Endothelial cell of umbilical vein (primary cell): ENCODE measurements around the gene ADAP1. TPM values are rescaled to one million over a fixed set of nuclear protein-coding genes. Genes with fewer than 3 reads are reported as not detected.

ENCODE experiments used
- BruUV-seq: library from RNA; stranded (reverse); fragments of 400-500 nt; replicated peaks from 2 replicates; lab custom pipeline; 2021; lab: Mats Ljungman, UMichigan
- CTCF ChIA-PET: fragments of 300-600, 350-600 bp; sonication (Branson Sonifier 250); formaldehyde crosslinking; loops from one replicate; lab custom pipeline; 2021; ENCODE audit warnings: antibody characterized with exemption, inconsistent platforms; lab: Charles Lee
- POLR2A ChIA-PET: fragments of 300-600, 350-600 bp; sonication (Branson Sonifier 250); formaldehyde crosslinking; loops from one replicate; lab custom pipeline; 2021; ENCODE audit warnings: antibody characterized with exemption, inconsistent platforms; lab: Charles Lee
- DNase-seq: peaks from one replicate; pipeline ENCODE4 v3.0.0-alpha.2; 2011; ENCODE audit warnings: low read depth, low spot score
- FAIRE-seq: peaks from 2 replicates; lab custom pipeline; 2011; peaks lifted over from hg19 to GRCh38; lab: Jason Lieb, UNC
- H2AFZ ChIP-seq: 2 replicates; pipeline ENCODE4 v1.6.0; 2012; ENCODE audit warnings: low read depth, low read length, control low read depth, inconsistent platforms
- H3K27ac ChIP-seq: 2 replicates; pipeline ENCODE4 v1.5.1; 2011; ENCODE audit warnings: low read depth, mild to moderate bottlenecking, control low read depth, low read length, moderate library complexity; ENCODE audit not compliant: insufficient read depth
- H3K27me3 ChIP-seq, 2 experiments: 2 replicates each; pipeline versions ENCODE4 v1.6.0 to v1.6.1; 2011; ENCODE audit warnings: low read length in 2 of 2, mixed read lengths in 1 of 2; ENCODE audit not compliant: control insufficient read depth in 2 of 2, insufficient read depth in 2 of 2
- H3K36me3 ChIP-seq, 2 experiments: 2 replicates in 1 of 2; 3 replicates in 1 of 2; pipeline ENCODE4 v1.5.1; 2011; ENCODE audit warnings: low read length in 2 of 2, mild to moderate bottlenecking in 1 of 2, moderate library complexity in 1 of 2; ENCODE audit not compliant: control insufficient read depth in 2 of 2, insufficient read depth in 2 of 2; ENCODE audit errors: extremely low read depth in 1 of 2
- H3K4me1 ChIP-seq: 3 replicates; pipeline ENCODE4 v1.5.1; 2011; ENCODE audit warnings: mild to moderate bottlenecking, low read length; ENCODE audit not compliant: control insufficient read depth, insufficient read depth; ENCODE audit errors: extremely low read depth
- H3K4me2 ChIP-seq: 2 replicates; pipeline ENCODE4 v1.6.1; 2011; ENCODE audit warnings: low read length, control low read depth, mixed read lengths; ENCODE audit not compliant: insufficient read depth
- H3K4me3 ChIP-seq, 3 experiments: fragments of 200-600 bp in 1 of 3; sonication (generic), shearing (Covaris generic) in 1 of 3; replicated peaks in 1 of 3; 2 replicates each; pipeline ENCODE4 v1.5.1; 2011 to 2016; ENCODE audit warnings: control low read depth in 3 of 3, low read length in 3 of 3, mild to moderate bottlenecking in 2 of 3, inconsistent platforms in 1 of 3, low read depth in 1 of 3, moderate library complexity in 1 of 3; ENCODE audit not compliant: insufficient read depth in 1 of 3
- H3K79me2 ChIP-seq: 2 replicates; pipeline ENCODE4 v1.6.0; 2012; ENCODE audit warnings: low read length, inconsistent platforms; ENCODE audit not compliant: control insufficient read depth, insufficient read depth
- H3K9ac ChIP-seq: replicated peaks from 2 replicates; pipeline ENCODE3; 2011; ENCODE audit warnings: low read length, control low read depth; ENCODE audit not compliant: insufficient read depth; ENCODE audit errors: extremely low read depth
- H3K9me1 ChIP-seq: replicated peaks from 3 replicates; pipeline ENCODE4 v1.6.0; 2011; ENCODE audit warnings: mild to moderate bottlenecking, low read length; ENCODE audit not compliant: control insufficient read depth, insufficient read depth; ENCODE audit errors: extremely low read depth
- H3K9me3 ChIP-seq: replicated peaks from 2 replicates; pipeline ENCODE4 v1.5.1; 2012; ENCODE audit warnings: low read length, inconsistent platforms; ENCODE audit not compliant: control insufficient read depth, insufficient read depth
- H4K20me1 ChIP-seq: replicated peaks from 2 replicates; pipeline ENCODE3; 2011; ENCODE audit warnings: mild to moderate bottlenecking, low read length; ENCODE audit not compliant: control insufficient read depth, insufficient read depth; ENCODE audit errors: extremely low read depth
- FOS ChIP-seq: IDR thresholded peaks from 2 replicates; pipeline ENCODE4 v1.6.1; 2011; ENCODE audit warnings: mild to moderate bottlenecking, low read length, moderate library complexity, borderline replicate concordance; ENCODE audit not compliant: insufficient read depth
- GATA2 ChIP-seq: IDR thresholded peaks from 2 replicates; pipeline ENCODE4 v1.7.0; 2011; ENCODE audit warnings: low read depth, mild to moderate bottlenecking, moderate library complexity, mixed read lengths, low read length; ENCODE audit not compliant: insufficient read length, insufficient read depth
- JUN ChIP-seq: IDR thresholded peaks from 2 replicates; pipeline ENCODE4 v1.6.1; 2011; ENCODE audit warnings: borderline replicate concordance, low read depth; ENCODE audit not compliant: insufficient read length, insufficient read depth
- POLR2AphosphoS5 ChIP-seq: IDR thresholded peaks from 2 replicates; pipeline ENCODE4 v1.6.1; 2012; ENCODE audit warnings: low read depth, mild to moderate bottlenecking, control low read depth, low read length, moderate library complexity; ENCODE audit not compliant: insufficient read depth
- dilution Hi-C: fragments of 300-500 bp; cut with MboI; formaldehyde crosslinking; loops from one replicate; pipeline ENCODE4 v1.15.0; 2019; ENCODE audit warnings: low sequenced_read_pairs; ENCODE audit not compliant: extremely low pct_ligation_motif_present
- intact Hi-C: fragments of 100-400 bp; cut with micrococcal nuclease; formaldehyde crosslinking; loops from one replicate; pipeline ENCODE4 v1.10.0; 2022
- polyA plus RNA-seq, 4 experiments: library from polyadenylated mRNA; depleted of rRNA in 3 of 4; stranded (reverse) in 3 of 4; unstranded in 1 of 4; fragments of >200 nt; gene quantifications; 2 replicates each; pipeline versions ENCODE4 v1.2.1 to v1.2.3, GENCODE V29; 2011 to 2012; ENCODE audit warnings: missing spikeins in 1 of 4
- total RNA-seq: library from RNA; stranded (reverse); gene quantifications from 2 replicates; pipeline ENCODE4 v1.2.3, GENCODE V29; 2021
- TF ChIP-seq, protein P1 (sequence below), 2 donors: IDR thresholded peaks; 1 replicate in 1 of 2; 2 replicates in 1 of 2; pipeline ENCODE4 v1.5.1; 2011; ENCODE audit warnings: low read length in 2 of 2, mild to moderate bottlenecking in 2 of 2, moderate library complexity in 2 of 2, control low read depth in 1 of 2, inconsistent platforms in 1 of 2, low read depth in 1 of 2; ENCODE audit not compliant: insufficient read depth in 1 of 2; ENCODE audit errors: extremely low read depth in 1 of 2

Gene ADAP1
- total and polyA plus RNA-seq, 2 donors (not counting 3 experiments of a cell fraction or from before 2014, with no cell fraction given), result 0.49 to 0.58 TPM

DNA sequence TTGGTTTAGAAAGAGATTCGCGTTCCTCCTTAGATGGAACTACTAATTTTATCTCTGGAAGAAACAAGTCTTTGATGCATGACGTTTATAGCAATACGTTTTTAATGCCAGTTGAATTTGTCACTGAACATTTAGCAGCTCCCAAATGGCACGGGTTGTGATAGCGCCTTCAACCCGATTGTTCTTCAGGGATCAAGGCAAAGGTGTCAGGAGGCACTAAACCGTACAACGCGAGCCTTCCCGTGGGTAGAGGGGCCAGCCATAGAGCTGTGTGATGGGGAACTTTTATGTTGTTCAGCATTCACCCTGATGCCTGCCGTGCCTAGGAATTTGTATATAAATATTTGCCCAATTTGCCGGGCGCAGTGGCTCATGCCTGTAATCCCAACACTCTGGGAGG, 74.8 kb downstream of the ADAP1 start:
- H3K36me3 ChIP-seq, result peaks cover 0 to 5% of the 10 kb centered on the region in 2 experiments
- TF ChIP-seq, protein P1, sequence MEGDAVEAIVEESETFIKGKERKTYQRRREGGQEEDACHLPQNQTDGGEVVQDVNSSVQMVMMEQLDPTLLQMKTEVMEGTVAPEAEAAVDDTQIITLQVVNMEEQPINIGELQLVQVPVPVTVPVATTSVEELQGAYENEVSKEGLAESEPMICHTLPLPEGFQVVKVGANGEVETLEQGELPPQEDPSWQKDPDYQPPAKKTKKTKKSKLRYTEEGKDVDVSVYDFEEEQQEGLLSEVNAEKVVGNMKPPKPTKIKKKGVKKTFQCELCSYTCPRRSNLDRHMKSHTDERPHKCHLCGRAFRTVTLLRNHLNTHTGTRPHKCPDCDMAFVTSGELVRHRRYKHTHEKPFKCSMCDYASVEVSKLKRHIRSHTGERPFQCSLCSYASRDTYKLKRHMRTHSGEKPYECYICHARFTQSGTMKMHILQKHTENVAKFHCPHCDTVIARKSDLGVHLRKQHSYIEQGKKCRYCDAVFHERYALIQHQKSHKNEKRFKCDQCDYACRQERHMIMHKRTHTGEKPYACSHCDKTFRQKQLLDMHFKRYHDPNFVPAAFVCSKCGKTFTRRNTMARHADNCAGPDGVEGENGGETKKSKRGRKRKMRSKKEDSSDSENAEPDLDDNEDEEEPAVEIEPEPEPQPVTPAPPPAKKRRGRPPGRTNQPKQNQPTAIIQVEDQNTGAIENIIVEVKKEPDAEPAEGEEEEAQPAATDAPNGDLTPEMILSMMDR (IDR thresholded peaks at IDR 0.05; ENCODE audit: extremely low read depth in 1 of 2, insufficient read depth in 1 of 2, low read depth in 1 of 2, low read length in 2 of 2), result no peak
- TF ChIP-seq POLR2AphosphoS5 (no peak), FOS (no peak), JUN (no peak), GATA2 (no peak)
- no peaks in the 10 kb centered on the region for H3K9me1 ChIP-seq
- peaks cover 6% of the 10 kb centered on the region for H3K4me1 ChIP-seq
- no peaks in the 10 kb centered on the region for H3K9me3 ChIP-seq
- no peaks in the 10 kb centered on the region for H3K27me3 ChIP-seq
- no peak overlapping the region for H3K9ac ChIP-seq
- BruUV-seq, result no TSS peak
- dilution Hi-C loops (no loop called here), intact Hi-C loops (loop anchor here (5.0 kb wide), 1 partner anchor 277 kb away; no protein-coding TSS in a partner anchor)
- peaks cover 75% of the 10 kb centered on the region for H3K79me2 ChIP-seq
- no peak for DNase-seq
- ChIA-PET CTCF (interaction anchor here (0.9 kb wide), 1 partner anchor 12 kb away, joined by 3 read pairs; no protein-coding TSS in a partner anchor), POLR2A (no interaction called here)
- no peak overlapping the region for H2AFZ ChIP-seq
- no peak overlapping the region for H3K27ac ChIP-seq
- H3K4me2 ChIP-seq, result no peak overlapping the region
- no peak for FAIRE-seq
- no peaks in the 10 kb centered on the region for H4K20me1 ChIP-seq
- H3K4me3 ChIP-seq, result no peak overlapping the region
